NCI-H748 (cell line): ENCODE results near the gene TLE6.
"Not testable (repeated sequence)": the region's sequence is repeated elsewhere in the genome, so short reads cannot be mapped to it uniquely, and the experiment has no call there.

ENCODE experiments used
- DNase-seq: peaks from one replicate; lab custom pipeline; 2025; ENCODE audit not compliant: unreplicated experiment; lab: John Stamatoyannopoulos, UW

The TLE6 gene

DNA sequence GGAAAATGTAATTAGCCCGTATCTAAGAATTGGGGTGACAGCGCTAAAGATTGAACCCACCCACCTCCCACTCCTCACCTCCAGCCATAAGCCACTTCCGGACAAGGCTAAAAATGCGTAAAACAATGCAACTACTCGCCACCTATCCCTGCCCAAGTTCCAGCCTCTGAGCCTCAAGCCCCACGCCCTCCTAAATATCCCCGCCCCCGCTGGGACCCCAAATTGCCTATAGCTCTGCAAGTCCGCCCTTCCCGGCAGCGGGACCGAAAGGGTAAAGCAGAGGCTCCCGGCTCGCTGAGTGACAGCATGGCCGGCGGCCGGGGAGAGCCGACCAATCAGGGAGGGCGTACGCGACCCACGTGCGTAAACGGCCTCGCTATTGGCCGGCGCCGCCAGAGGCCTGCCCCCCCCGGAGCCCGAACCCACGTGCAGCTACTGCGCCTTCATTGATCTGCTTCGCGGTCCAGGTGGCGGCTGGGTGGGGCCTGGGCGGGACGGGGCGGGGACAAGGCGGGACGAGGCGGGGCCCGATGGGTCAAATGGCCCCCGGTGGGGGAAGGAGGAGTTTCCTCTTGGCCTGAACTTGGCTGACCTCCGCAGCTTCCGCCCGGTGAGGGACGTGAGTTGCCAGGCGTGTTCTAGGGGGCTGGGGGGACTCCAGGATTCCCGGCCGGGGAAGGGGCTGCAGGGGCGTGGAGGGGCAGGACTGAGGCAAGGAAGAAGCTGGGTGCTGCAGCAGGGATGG, at the start of gene TLE6:
Gene TLE6, plus strand, starts transcription at position 564 of the 745 bp plus-strand sequence. CDS start 670 bp downstream, outside the sequence.
- peak; percentile 94 for DNase-seq

DNA sequence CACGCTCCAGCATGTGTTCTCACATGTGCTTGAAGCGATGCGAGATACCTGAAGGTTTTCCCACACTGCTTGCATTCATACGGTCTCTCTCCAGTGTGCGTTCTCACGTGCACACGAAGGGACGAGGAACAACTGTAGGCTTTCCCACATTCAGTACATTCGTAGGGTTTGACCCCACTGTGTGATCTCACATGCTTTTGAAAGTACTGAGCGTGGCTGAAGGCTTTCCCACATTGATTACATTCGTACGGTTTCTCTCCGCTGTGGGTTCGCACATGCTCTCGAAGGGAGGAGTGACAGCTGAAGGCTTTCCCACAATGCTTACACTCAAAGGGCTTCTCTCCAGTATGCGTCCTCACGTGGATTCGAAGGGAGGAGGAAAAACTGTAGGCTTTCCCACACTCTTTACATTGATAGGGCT, 43.9 kb upstream of the TLE6 start:
- no peak for DNase-seq

DNA sequence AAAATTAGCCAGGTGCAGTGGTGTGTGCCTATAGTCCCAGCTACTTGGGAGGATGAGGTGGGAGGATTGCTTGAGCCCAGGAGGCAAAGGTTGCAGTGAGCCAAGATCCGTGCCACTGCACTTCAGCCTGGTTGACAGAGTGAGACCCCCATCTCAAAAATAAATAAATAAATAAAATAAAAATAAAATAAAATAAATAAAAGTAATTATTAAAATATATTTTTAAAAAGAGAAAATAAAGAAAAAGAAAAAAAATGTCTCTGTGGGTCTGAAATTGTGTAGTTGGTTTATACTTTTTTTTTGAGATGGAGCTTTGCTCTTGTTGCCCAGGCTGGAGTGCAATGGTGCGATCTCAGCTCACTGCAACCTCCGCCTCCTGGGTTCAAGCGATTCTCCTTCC, 41.5 kb upstream of the TLE6 start:
- DNase-seq, result not testable (repeated sequence)

- DNase-seq, result no peak
Measured at GRCh38 chr19:2942928-2943640, 34.3 kb upstream of the TLE6 start.

DNA sequence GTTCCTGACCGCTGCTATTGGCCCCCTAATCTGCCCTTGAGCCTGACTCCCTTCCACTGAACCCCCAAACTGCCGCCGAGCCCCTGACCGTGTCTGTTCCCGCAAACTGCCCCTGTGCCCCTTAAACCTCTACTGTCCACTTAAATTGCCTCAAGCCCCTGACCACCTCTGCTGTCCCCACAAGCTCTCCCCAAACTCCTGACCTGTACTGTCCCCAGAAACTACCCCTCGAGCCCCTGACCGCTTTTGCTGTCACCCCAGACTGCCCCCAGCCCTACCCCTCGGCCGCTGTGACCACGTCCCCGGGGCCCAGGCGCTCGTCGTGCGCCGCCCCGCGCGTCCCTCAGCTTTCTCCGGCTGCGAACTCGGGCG, 33.0 kb upstream of the TLE6 start:
- DNase-seq, result no peak

GRCh38 chr19:2944775-2945574, 32.4 kb upstream of the TLE6 start, which contains the start of gene ZNF77:
TSS of gene ZNF77 (minus strand) at chr19:2944971. CDS start at chr19:2944840, 131 bp downstream.
- DNase-seq, result peak; percentile 98

- DNase-seq, result no peak
Measured at GRCh38 chr19:2945575-2946184, 31.7 kb upstream of the TLE6 start.

- DNase-seq, result peak; percentile 54
Measured at GRCh38 chr19:2949939-2950285, 27.5 kb upstream of the TLE6 start.

GRCh38 chr19:2950286-2951124, 26.9 kb upstream of the TLE6 start:
- peak; percentile 98 for DNase-seq

DNA sequence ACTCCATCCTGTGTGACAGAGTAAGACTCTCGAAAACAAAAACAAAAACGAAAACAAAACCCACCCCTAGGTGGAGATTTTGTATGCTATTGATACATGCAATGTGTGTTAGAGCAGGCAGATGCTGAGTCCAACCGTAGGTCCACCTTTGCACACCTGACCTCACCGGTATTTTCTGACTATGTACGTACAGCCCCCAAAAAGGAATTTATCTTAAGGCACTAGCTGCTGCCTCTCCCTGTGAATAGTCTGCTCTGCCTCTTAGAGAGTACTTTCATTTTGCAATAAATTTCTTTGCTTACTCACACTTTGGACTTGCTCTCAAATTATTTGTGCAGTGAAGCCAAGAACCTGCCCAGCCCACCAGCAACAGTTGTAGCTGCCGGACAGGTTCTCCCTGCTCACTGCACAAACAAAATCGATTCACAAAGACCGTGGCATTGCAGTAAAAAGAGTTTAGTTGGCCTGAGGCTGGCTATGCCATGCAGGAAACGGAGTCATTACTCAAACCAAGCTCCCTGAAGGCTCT, 24.3 kb upstream of the TLE6 start:
- DNase-seq, result peak; percentile 16

DNA sequence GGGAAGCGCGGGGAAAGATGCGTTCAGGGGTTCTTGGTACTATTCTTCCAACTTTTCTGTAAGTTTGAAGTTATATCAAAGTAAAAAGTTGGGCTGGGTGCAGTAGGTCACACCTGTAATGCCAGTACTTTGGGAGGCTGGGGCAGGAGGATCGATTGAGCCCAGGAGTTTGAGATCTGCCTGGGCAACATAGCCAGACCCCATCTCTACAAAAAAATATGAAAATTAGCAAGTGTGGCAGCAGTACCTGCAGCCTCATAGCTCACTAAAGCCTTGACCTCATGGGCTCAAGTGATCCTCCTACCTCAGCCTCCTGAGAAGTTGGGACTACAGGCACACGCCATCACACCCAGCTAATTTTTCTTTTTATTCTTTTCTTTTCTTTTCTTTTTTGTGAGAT, 20.2 kb upstream of the TLE6 start:
- no peak for DNase-seq

DNA sequence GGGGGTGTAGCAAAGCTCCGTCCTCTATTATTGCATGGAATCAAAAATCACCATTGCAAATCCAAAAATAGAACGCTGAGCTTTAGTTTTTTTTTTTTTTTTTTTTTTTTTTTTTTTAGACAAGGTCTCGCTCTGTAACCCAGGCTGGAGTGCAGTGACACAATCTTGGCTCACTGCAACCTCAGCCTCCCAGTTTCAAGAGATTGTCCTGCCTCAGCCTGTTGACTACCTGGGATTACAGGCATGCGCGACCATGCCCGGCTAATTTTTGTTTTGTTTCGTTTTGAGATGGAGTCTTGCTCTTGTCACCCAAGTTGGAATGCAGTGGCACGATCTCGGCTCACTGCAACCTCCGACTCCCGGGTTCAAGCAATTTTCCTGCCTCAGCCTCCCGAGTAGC, 17.2 kb upstream of the TLE6 start:
- DNase-seq, result no peak

GRCh38 chr19:2962018-2962670, 15.2 kb upstream of the TLE6 start:
- peak; percentile 77 for DNase-seq

GRCh38 chr19:2963122-2963521, 14.2 kb upstream of the TLE6 start:
- no peak for DNase-seq

GRCh38 chr19:2963631-2964030, 13.7 kb upstream of the TLE6 start:
- not testable (repeated sequence) for DNase-seq

GRCh38 chr19:2964874-2965273, 12.5 kb upstream of the TLE6 start:
- no peak for DNase-seq

DNA sequence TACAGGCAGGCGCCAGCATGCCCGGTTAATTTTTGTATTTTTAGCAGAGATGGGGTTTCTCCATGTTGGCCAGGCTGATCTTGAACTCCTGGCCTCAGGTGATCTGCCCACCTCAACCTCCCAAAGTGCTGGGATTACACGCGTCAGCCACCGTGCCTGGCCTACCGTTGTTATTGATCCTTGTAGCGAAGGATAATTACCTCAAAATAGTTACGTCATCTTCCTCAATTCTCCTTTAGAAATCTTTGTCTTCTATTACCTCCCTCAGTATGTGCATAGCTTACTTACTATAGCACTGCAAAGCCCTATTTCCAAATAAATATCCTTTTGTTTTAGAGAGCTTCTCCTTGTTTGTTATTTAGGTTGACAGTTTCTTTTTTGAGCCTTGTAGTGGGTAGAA, 9.4 kb upstream of the TLE6 start:
- DNase-seq, result no peak

- peak; percentile 48 for DNase-seq
Measured at GRCh38 chr19:2969104-2969504, 8.3 kb upstream of the TLE6 start.

DNA sequence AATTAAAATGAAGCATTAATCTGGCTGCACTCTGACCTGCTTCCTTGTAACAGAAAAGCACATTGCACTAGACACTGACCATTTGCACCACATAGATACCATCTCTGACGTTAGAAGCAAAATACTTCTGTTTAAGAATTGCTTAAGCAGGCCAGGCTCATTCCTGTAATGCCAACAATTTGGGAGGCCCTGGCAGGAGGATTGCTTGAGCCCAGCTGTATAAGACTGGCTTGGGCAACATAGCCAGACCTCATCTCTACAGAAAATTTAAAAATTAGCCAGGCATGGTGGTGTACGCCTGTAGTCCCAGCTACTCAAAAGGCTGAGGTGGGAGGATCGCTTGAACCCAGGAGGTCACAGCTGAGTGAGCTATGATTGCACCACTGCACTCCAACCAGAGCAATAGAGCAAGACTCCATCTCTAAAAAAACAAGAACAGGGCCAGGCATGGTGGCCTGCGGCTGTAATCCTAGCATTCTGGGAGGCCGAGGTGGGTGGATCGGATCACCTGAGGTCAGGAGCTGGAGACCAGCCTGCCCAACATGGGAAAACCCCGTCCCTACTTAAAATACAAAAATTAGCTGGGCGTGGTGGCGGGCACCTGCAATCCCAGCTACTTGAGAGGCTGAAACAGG, 7.0 kb upstream of the TLE6 start:
- no peak for DNase-seq
